ENCODE measurements around the gene CYP4X1.
"Not testable (repeated sequence)": the region's sequence is repeated elsewhere in the genome, so short reads cannot be mapped to it uniquely, and the experiment has no call there.

The CYP4X1 gene

DNA sequence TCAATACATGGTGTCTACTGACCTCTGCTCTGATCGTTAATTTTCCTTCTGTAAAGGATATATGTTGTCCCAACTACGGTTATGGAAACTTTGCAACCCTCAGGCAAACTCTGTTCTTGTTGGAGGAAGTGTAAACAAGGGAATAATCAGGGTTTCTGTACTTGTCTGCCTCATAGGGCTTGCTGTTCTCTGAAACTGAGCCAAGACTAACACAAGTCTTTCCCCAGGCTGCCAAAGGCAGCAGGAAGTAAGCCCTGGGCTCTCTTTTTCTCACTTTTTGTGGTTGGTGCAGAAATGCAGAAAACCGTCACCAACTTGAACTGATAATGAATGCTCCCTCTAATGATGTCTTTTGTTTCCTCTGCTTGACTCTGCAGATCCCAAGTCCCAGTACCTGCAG lies 7.6 kb downstream of the CYP4X1 start:
- no peak for DNase-seq (ENCODE audit: low spot score)
- in situ Hi-C loops (cut with MboI; ENCODE audit: low pct_unique_long_range_greater_than_20kb, low sequenced_read_pairs, unreplicated experiment), result no loop called here

DNA sequence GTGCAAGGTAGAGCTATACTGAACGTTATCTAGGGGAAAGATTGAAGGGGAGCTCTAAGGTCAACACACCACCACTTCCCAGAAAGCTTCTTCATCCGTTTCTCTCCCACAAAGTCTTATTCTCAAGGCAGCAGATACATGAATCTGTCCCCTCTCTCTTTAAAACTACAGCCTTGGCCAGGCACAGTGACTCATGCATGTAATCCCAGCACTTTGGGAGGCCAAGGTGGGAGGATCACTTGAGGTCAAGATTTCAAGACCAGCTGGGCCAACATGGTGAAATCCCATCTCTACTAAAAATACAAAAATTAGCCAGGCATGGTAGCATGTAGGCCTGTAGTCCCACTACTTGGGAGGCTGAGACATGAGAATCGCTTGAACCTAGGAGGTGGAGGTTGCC lies 8.1 kb downstream of the CYP4X1 start:
- DNase-seq (ENCODE audit: low spot score), result no peak
- TF ChIP-seq, protein P1, sequence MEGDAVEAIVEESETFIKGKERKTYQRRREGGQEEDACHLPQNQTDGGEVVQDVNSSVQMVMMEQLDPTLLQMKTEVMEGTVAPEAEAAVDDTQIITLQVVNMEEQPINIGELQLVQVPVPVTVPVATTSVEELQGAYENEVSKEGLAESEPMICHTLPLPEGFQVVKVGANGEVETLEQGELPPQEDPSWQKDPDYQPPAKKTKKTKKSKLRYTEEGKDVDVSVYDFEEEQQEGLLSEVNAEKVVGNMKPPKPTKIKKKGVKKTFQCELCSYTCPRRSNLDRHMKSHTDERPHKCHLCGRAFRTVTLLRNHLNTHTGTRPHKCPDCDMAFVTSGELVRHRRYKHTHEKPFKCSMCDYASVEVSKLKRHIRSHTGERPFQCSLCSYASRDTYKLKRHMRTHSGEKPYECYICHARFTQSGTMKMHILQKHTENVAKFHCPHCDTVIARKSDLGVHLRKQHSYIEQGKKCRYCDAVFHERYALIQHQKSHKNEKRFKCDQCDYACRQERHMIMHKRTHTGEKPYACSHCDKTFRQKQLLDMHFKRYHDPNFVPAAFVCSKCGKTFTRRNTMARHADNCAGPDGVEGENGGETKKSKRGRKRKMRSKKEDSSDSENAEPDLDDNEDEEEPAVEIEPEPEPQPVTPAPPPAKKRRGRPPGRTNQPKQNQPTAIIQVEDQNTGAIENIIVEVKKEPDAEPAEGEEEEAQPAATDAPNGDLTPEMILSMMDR (IDR thresholded peaks at IDR 0.05; ENCODE audit: extremely low read depth, insufficient read depth, missing control alignments), result no peak
- in situ Hi-C loops (cut with MboI; ENCODE audit: low pct_unique_long_range_greater_than_20kb, low sequenced_read_pairs, unreplicated experiment), result no loop called here

More for the DNA sequence above, 7.6 kb downstream of the CYP4X1 start:
- TF ChIP-seq, protein P1 (IDR thresholded peaks at IDR 0.05; ENCODE audit: extremely low read depth, insufficient read depth, missing control alignments), result no peak

DNA sequence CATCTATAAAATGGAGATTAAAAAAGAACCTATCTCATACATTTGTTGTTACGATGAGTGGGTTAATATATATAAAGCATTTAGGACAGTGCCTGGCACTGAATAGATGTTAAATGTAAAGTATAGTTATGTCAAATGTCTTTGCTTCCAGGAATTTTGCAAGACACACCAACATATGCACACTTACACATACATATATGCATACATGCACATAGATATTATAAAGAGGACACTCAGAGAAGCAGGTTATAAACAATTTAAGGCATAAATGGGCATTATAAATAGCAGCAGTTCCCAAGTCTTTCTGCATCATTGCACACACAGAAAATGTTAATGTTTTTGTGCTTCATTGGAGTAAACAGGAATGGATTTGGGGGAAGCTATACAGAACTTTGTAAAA lies 13.3 kb downstream of the CYP4X1 start:
- no peak for DNase-seq (ENCODE audit: low spot score)
- in situ Hi-C loops (cut with MboI; ENCODE audit: low pct_unique_long_range_greater_than_20kb, low sequenced_read_pairs, unreplicated experiment), result no loop called here
- TF ChIP-seq, protein P1 (IDR thresholded peaks at IDR 0.05; ENCODE audit: extremely low read depth, insufficient read depth, missing control alignments), result no peak

DNA sequence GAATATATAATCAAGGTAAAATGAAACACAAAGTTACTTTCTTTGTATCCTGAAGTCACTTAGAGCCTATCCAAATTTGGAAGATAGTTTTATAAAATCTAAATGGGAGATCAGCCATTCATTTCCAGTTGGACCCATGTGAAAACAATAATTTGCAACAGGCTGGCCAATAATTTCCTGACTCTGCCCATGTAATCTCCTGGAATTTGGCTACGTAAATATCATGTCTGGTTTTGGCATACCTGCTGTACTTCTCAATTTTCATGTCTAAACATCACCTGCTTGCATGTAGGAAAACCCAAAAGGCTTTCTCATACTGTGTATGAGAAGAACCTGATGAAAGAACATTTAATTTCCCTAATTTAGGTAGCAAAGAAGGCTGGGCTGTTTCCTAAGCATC lies 35.9 kb downstream of the CYP4X1 start:
- TF ChIP-seq, protein P1 (IDR thresholded peaks at IDR 0.05; ENCODE audit: extremely low read depth, insufficient read depth, missing control alignments), result no peak
- no peak for DNase-seq (ENCODE audit: low spot score)
- in situ Hi-C loops (cut with MboI; ENCODE audit: low pct_unique_long_range_greater_than_20kb, low sequenced_read_pairs, unreplicated experiment), result no loop called here

DNA sequence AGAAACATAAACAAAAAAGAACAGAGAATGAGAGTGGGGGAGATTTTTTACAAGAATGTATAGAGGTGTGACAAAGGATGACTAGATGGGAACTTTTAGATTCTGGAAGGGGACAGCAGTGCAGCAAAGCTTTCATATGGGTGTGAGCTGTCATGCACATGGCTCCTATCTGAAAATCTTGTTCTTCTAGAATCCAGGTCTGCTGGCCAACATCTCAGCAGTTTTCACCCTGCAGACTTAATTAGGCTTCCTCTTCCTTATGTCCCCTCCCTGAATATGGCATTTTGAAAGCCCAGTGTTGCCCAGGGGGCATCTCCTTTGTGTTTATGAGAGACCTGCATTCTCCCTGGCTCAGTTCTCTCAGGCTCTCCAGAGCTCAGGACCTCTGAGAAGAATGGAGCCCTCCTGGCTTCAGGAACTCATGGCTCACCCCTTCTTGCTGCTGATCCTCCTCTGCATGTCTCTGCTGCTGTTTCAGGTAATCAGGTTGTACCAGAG lies 43.7 kb downstream of the CYP4X1 start, which contains the start of gene CYP4Z1:
Gene CYP4Z1, plus strand, starts transcription at position 135 of the 498 bp plus-strand sequence. Its CDS starts 260 bp downstream, at position 395.
- in situ Hi-C loops (cut with MboI; ENCODE audit: low pct_unique_long_range_greater_than_20kb, low sequenced_read_pairs, unreplicated experiment), result no loop called here
- TF ChIP-seq, protein P1 (IDR thresholded peaks at IDR 0.05; ENCODE audit: extremely low read depth, insufficient read depth, missing control alignments), result no peak
- DNase-seq (ENCODE audit: low spot score), result no peak

DNA sequence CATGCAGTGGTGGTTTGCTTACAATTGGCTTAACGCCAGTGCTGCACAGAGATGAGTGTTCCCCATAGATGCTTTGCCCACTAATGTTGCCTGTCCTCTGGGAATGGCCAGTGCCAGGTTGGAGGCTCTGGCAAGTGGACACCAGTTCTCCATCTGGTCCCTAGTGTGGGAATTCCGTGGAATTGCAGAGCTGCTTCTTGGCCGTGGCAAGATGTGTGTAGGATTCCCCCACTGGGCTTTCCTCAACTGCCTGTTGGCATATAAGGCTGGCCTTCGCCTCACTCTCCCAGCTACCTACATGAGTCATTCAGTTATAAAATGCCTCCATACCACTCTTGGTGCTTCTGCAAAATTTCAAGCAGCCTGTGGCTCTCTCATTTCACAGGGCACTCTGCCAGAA lies 45.6 kb downstream of the CYP4X1 start:
- in situ Hi-C loops (cut with MboI; ENCODE audit: low pct_unique_long_range_greater_than_20kb, low sequenced_read_pairs, unreplicated experiment); DNase-seq (ENCODE audit: low spot score): not testable (repeated sequence)

DNA sequence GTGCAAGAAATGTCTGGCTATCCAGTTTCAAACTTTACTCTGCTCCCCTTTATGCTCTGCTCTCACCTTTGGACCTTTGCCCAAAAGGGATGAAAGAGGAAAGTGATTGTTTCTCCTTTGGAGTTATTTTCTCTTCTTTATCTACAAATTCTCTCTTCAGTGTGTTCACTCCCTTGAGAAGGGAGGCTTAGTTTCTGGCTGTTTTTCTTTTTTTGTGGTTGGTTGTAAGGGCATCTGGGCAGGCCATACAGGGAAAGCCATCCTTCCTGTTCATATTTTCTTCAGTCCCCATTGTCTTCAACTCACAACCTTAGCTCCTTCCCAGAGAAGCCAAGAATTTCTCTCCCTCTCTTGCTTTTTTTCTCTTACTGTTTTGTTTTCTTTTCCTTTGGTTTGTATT lies 46.0 kb downstream of the CYP4X1 start:
- in situ Hi-C loops (cut with MboI; ENCODE audit: low pct_unique_long_range_greater_than_20kb, low sequenced_read_pairs, unreplicated experiment); DNase-seq (ENCODE audit: low spot score): not testable (repeated sequence)

DNA sequence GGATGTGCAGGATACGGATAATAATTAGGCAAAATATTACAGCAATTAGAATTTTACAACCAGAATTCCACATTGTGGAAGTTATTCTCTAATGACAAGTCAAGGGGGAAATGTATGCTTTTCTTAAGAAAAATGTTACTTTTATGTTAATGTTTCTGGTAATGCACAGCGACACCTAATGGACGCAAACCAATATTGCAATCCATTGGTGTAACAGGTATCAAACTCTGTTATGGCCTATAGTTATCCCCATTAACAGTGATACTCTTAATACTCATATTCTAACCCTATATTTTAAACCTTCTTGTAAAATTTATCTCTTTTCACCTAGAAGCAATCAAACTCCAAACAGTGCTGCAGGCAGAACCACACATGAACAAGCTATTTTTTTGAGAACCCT lies 65.9 kb downstream of the CYP4X1 start:
- in situ Hi-C loops (cut with MboI; ENCODE audit: low pct_unique_long_range_greater_than_20kb, low sequenced_read_pairs, unreplicated experiment); DNase-seq (ENCODE audit: low spot score): not testable (repeated sequence)
- TF ChIP-seq, protein P1 (IDR thresholded peaks at IDR 0.05; ENCODE audit: extremely low read depth, insufficient read depth, missing control alignments), result peak; percentile 53

All from GM13977 (cell line).